NCI-H1105 (cell line): ENCODE results near the gene GLB1L3.

Experiments used
- DNase-seq: peaks from one replicate; lab custom pipeline; 2025; lab: John Stamatoyannopoulos, UW

The GLB1L3 gene

GRCh38 chr11:134275534-134276395 lies at the start of gene GLB1L3:
TSS of gene GLB1L3 (plus strand) at chr11:134276379. CDS start at chr11:134276741, 362 bp downstream.
- peak; percentile 76 for DNase-seq

GRCh38 chr11:134226806-134227325 lies 49.3 kb upstream of the GLB1L3 start:
- no peak for DNase-seq

GRCh38 chr11:134228625-134229024 lies 47.6 kb upstream of the GLB1L3 start:
- DNase-seq: no peak

- DNase-seq: no peak
Measured at GRCh38 chr11:134229126-134229790, 46.9 kb upstream of the GLB1L3 start.

GRCh38 chr11:134230339-134230738 lies 45.8 kb upstream of the GLB1L3 start:
- no peak for DNase-seq

GRCh38 chr11:134231958-134232659 lies 44.1 kb upstream of the GLB1L3 start:
- no peak for DNase-seq

- no peak for DNase-seq
Measured at GRCh38 chr11:134233729-134234179, 42.4 kb upstream of the GLB1L3 start.

GRCh38 chr11:134235399-134235798 lies 40.8 kb upstream of the GLB1L3 start:
- DNase-seq: no peak

GRCh38 chr11:134236834-134237556 lies 39.2 kb upstream of the GLB1L3 start:
- DNase-seq: no peak

- DNase-seq: no peak
Measured at GRCh38 chr11:134237557-134237922, 38.6 kb upstream of the GLB1L3 start.

- DNase-seq: no peak
Measured at GRCh38 chr11:134238956-134239355, 37.2 kb upstream of the GLB1L3 start.

- DNase-seq: no peak
Measured at GRCh38 chr11:134240592-134240991, 35.6 kb upstream of the GLB1L3 start.

GRCh38 chr11:134242376-134242775 lies 33.8 kb upstream of the GLB1L3 start:
- no peak for DNase-seq

- no peak for DNase-seq
Measured at GRCh38 chr11:134243913-134244312, 32.3 kb upstream of the GLB1L3 start.

GRCh38 chr11:134244593-134244992 lies 31.6 kb upstream of the GLB1L3 start:
- DNase-seq: no peak

GRCh38 chr11:134245434-134245833 lies 30.7 kb upstream of the GLB1L3 start:
- DNase-seq: no peak

GRCh38 chr11:134246100-134246499 lies 30.1 kb upstream of the GLB1L3 start:
- no peak for DNase-seq

GRCh38 chr11:134246678-134247077 lies 29.5 kb upstream of the GLB1L3 start:
- no peak for DNase-seq

GRCh38 chr11:134248910-134249480 lies 27.2 kb upstream of the GLB1L3 start:
- no peak for DNase-seq

- no peak for DNase-seq
Measured at GRCh38 chr11:134250246-134250645, 25.9 kb upstream of the GLB1L3 start.

GRCh38 chr11:134250675-134251074 lies 25.5 kb upstream of the GLB1L3 start:
- DNase-seq: no peak
